IgD-negative memory B cell (primary cell): Measurements from ENCODE around the gene CEMP1. TPM values are rescaled to one million over a fixed set of nuclear protein-coding genes. Genes with fewer than 3 reads are reported as not detected.

ENCODE experiments used
- H3K27ac Mint-ChIP-seq, 3 donors: one replicate each; pipeline ENCODE4 v1.8.0; 2020 to 2022; ENCODE audit warnings: mild to moderate bottlenecking in 3 of 3, mixed read lengths in 3 of 3, moderate library complexity in 1 of 3
- H3K27me3 Mint-ChIP-seq: one replicate; pipeline ENCODE4 v1.8.0; 2021; ENCODE audit warnings: mixed read lengths
- H3K36me3 Mint-ChIP-seq: one replicate; pipeline ENCODE4 v1.8.0; 2020; ENCODE audit warnings: mild to moderate bottlenecking, mixed read lengths
- H3K4me1 Mint-ChIP-seq, 3 donors: one replicate each; pipeline ENCODE4 v1.8.0; 2020 to 2022; ENCODE audit warnings: mixed read lengths in 3 of 3, mild to moderate bottlenecking in 1 of 3
- H3K4me3 Mint-ChIP-seq, 4 donors: one replicate each; pipeline ENCODE4 v1.8.0; 2020 to 2022; ENCODE audit warnings: mild to moderate bottlenecking in 4 of 4, mixed read lengths in 4 of 4, moderate library complexity in 3 of 4
- H3K9me3 Mint-ChIP-seq, 3 donors: one replicate each; pipeline ENCODE4 v1.8.0; 2020 to 2021; ENCODE audit warnings: mixed read lengths in 3 of 3, mild to moderate bottlenecking in 1 of 3
- polyA plus RNA-seq: library from polyadenylated mRNA; unstranded; fragments of 300-500 nt; fragmentation: Illumina TruSeq; gene quantifications from one replicate; pipeline ENCODE4 v1.2.3, GENCODE V29; 2021

CEMP1 gene
- polyA plus RNA-seq, 1 donor from 2014 or later, result 6.2 TPM

DNA sequence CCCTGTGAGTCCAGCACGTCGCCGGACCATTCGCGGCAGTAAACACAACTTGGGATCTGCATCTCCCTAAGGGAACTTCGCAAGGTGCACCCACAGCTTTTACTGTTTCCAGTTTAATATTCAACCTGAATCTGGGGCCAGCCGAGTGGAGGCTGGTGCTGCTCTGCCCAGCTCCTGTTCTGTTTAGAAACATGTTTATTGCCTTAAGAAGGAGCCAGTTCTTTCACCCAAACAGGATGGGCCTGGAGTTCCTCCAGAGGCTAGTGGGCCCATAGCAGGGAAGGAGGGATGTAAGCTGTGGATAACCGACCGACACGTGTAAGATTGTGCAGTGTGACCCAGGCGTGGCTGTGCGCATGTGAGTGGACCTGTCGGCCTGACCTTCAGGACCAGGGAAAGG, 38.9 kb downstream of the CEMP1 start:
- Mint-ChIP-seq H3K4me1 (peaks cover 2 to 3% (median 3%) of the 10 kb centered on the region in 3 donors), H3K9me3 (no peaks in the 10 kb centered on the region), H3K27ac (no peak overlapping the region), H3K36me3 (peaks cover 1% of the 10 kb centered on the region), H3K4me3 (no peak overlapping the region), H3K27me3 (peaks cover under 1% of the 10 kb centered on the region)

DNA sequence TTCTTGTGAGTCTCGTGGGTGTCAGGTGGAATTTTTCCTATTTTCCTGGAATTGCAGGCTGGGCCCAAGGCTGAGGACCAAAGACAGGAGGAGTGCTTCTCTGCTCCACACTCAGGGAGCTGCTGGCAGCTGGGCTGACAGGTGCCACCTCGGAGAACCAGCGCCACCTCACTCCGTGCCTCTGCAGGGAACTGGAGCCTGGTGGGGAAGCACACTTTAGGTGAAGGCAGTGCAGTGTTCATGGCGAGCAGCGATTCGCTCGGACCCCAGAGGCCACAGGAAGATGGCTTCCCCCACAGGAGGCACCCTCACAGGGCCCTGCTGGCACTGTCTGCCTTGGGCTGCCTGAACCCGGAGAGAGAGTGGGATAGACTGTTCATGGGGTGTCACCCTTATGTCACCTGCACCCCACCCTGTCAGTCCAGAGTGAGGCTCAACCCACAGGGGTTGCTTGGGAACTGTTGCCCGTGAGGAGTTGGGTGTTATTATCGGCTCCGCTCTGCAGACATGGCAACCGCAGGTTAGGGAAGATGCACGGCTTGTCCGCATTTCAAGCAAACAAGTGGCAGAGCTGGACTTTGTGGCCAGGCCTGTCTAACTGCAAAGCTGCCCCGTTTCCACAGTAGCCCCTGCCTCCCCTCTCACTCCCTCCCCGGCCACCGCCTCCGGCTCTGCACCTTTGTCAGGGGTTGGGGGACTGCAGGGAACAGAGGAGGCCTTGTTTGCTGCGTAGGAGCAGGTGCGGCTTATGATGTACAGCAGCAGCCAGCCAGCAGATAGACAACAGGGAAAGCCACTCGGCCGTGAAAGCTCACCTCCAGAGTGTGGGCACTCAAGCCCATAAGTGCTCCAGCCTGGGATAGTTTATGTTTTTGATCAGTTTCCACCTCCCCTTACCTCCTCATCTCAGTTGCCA, 40.8 kb downstream of the CEMP1 start:
- peaks cover 5% of the 10 kb centered on the region for H3K36me3 Mint-ChIP-seq
- no peak overlapping the region for H3K4me3 Mint-ChIP-seq
- H3K4me1 Mint-ChIP-seq, result peaks cover 7 to 11% (median 11%) of the 10 kb centered on the region in 3 donors
- H3K27ac Mint-ChIP-seq, result peak overlapping the region in 1 of 3 donors; percentile 53
- H3K9me3 Mint-ChIP-seq, result no peaks in the 10 kb centered on the region
- H3K27me3 Mint-ChIP-seq, result peaks cover 2% of the 10 kb centered on the region

DNA sequence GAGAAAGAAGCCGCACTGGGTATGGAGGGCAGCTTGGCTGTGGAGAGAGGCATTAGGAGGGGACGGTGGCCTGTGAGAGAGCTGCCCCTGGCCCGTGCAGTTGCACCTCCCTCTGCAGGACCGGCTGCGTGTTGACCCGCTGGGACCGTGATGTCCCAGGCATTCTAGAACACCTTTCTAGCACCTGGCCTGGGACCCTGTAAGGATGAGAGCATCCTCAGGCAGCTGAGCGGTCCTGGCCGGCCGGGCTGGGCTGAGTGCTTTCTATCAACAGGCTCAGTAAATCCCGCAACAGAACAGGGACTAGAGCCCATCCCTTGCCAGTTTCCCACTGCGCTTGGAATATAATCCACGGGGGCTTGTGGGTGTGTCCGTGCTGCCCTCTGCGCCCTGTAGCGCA, 41.6 kb downstream of the CEMP1 start:
- Mint-ChIP-seq H3K4me3 (no peak overlapping the region), H3K9me3 (no peaks in the 10 kb centered on the region), H3K27me3 (peaks cover 2% of the 10 kb centered on the region), H3K27ac (no peak overlapping the region), H3K4me1 (peaks cover 7 to 12% (median 11%) of the 10 kb centered on the region in 3 donors), H3K36me3 (peaks cover 5% of the 10 kb centered on the region)

DNA sequence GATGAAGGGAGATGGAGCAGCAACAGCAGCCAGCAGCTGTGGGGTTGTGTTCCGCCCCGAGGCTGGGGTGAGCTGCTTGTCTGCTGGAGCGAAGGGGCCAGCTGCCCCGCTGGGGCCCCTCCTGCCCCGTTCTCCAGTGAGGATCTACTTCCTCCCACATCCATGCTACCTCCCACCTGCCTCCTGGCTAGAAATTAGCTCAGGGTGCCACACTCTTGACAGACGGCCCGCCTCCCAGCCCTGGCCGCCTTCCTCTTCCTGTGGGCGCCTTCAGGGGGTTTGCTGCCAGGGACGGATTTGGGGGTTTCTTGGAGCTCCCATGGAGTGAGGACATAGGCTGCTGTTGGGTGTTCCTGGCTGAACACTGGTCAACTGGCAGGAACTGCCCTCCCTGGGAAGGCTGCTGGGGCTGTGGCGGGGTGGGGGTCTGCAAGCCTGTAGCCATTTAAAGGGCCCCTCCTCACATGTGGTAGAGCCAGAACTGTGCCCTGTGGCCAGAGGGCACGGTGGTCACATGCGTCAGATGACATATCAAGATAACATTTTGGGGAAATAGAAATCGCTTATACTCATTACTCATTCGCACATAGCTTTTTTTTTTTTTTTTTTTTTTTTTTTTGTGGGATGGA, 43.2 kb downstream of the CEMP1 start:
- no peaks in the 10 kb centered on the region for H3K9me3 Mint-ChIP-seq
- H3K4me3 Mint-ChIP-seq, result peak overlapping the region in 1 of 4 donors; percentile 55

DNA sequence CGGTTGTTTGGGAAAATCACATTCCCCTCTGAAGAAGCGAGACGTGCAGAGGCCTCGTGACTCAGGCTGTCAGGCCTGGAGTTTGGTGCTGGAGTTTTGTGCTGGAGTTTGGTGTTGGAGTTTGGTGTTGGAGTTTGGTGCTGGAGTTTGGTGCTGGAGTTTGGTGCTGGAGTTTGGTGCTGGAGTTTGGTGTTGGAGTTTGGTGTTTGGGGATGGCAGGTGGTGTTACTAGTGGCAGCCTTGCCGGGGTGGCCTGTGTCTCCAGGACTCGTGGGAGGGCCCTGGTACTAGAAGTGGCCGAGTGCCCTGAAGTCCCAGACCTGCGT, 43.7 kb downstream of the CEMP1 start:
- Mint-ChIP-seq H3K4me1 (peaks cover 7 to 12% (median 11%) of the 10 kb centered on the region in 3 donors), H3K27me3 (peaks cover 2% of the 10 kb centered on the region), H3K27ac (peak overlapping the region; percentile 15 to 89 (median 89)), H3K36me3 (peaks cover 5% of the 10 kb centered on the region), H3K9me3 (no peaks in the 10 kb centered on the region), H3K4me3 (peak overlapping the region in 3 of 4 donors; percentile 0 to 73 (median 68))

More for the DNA sequence above, 43.2 kb downstream of the CEMP1 start:
- Mint-ChIP-seq H3K4me1 (peaks cover 7 to 12% (median 11%) of the 10 kb centered on the region in 3 donors), H3K27ac (no peak overlapping the region), H3K27me3 (peaks cover 2% of the 10 kb centered on the region), H3K36me3 (peaks cover 5% of the 10 kb centered on the region)

DNA sequence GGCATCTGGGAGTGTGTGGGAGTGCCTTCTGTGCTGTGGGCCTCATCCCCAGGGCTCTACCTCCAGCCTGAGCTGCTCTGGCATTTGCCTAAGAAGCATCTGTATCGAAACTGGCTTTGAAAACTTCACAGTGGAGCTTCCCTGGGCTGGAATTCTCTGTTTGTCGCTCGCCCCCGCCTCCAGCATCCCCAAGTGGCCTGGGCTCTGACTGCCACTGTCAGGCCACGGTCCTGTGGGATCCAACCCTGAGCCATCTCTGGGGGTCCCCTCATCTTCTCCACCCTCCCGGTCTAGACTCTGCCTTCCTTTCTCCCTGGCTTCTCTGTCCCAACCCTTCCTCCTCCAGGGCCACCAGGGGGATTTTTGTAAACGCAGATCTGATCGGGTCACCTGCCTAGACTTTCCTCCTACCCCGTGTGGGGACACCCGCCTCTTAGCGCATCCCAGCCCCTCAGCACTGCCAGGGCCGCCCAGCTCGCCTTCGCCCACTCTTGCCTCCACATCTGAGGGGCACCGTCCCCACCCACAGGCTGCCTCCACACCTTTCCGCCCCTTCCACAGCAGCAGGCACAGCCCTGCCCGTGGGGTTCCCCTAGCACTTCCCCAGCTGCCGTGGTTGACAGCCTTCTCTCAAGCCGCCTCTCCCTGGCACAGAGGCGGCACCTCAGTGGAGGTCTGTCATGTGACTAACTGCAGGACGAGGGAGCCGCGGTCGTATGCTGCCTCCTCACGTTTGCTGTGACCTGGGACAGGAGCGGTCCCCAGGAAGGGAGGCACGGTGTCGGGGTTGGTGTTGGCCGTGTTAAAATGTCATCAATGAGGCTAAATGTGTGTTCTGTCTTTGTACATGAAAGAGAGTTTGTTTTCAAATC, 44.3 kb downstream of the CEMP1 start:
- no peaks in the 10 kb centered on the region for H3K9me3 Mint-ChIP-seq
- H3K4me1 Mint-ChIP-seq, result peaks cover 7 to 12% (median 11%) of the 10 kb centered on the region in 3 donors
- H3K36me3 Mint-ChIP-seq, result peaks cover 5% of the 10 kb centered on the region
- peak overlapping the region; percentile 0 to 73 (median 70) for H3K4me3 Mint-ChIP-seq
- peak overlapping the region; percentile 15 to 89 (median 89) for H3K27ac Mint-ChIP-seq
- peaks cover 2% of the 10 kb centered on the region for H3K27me3 Mint-ChIP-seq

DNA sequence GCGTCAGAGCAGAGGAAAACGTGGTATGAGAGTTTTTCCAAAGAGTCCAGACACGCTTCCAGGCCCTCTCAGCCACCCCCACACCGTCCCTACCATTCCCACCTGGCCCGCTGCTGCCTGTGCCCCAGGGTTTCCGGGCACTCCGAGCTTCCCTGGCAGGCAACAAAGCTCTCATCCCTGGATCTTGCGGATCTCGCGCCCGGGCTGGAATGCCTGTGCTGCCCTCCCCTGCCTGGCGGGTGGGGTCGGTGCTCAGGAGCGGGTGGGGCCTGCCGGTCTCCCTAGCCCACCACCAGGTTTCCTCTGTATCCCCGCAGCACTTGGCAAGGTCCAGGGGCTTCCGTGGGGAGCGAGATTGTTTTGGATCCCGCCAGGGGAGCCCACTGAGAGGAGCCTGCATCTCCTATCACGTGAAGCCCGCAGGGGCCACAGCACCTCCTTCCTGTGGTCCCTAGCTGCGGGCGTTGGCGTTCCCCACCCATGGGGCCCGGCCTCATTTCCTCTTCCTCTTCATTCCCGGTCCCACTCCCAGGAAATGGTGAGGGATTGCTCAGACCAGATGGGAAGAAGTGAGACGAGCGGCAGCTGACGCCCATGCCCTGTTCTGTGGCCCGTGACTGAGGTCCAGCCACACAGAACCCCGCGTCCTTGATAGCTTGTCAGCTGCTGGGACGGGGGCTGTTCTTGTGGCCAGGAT, 45.2 kb downstream of the CEMP1 start:
- no peaks in the 10 kb centered on the region for H3K9me3 Mint-ChIP-seq
- peak overlapping the region in 1 of 4 donors; percentile 73 for H3K4me3 Mint-ChIP-seq
- no peak overlapping the region for H3K27ac Mint-ChIP-seq
- H3K36me3 Mint-ChIP-seq, result peaks cover 5% of the 10 kb centered on the region
- H3K4me1 Mint-ChIP-seq, result peaks cover 7 to 12% (median 11%) of the 10 kb centered on the region in 3 donors
- H3K27me3 Mint-ChIP-seq, result peaks cover 2% of the 10 kb centered on the region

DNA sequence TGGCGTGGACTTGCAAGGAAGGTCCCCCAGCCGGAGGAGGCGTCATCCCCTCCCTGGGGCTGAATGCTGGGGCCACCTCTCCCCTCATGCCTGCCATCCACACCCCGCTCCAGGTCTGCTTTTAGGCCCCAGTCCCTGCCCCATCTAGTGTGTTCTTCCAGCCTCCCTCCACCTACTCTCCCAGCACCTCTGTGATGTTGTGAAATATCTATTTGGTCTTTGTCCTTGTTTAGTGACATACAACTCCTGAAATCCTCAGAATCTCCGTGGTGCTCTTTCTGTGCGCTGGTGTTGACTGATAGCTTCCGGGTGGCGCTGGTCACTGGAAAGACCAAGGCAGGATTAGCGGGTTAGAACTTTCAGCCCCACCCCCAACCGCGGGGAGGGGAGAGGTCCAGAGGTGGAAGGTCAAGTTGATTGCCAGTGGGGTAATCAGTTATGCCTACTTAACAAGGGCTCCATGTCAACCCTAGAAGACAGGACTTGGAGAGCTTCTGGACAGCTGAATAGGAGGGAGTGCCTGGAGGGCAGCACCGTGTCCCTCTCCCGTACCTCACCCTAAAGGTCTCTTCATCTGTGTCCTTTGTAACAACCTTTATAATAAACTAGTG, 46.2 kb downstream of the CEMP1 start:
- Mint-ChIP-seq H3K4me1 (peaks cover 7 to 12% (median 11%) of the 10 kb centered on the region in 3 donors), H3K36me3 (peaks cover 5% of the 10 kb centered on the region), H3K27ac (peak overlapping the region in 1 of 3 donors; percentile 71), H3K4me3 (peak overlapping the region in 2 of 4 donors; percentile 8 to 44), H3K9me3 (no peaks in the 10 kb centered on the region), H3K27me3 (peaks cover 2% of the 10 kb centered on the region)

DNA sequence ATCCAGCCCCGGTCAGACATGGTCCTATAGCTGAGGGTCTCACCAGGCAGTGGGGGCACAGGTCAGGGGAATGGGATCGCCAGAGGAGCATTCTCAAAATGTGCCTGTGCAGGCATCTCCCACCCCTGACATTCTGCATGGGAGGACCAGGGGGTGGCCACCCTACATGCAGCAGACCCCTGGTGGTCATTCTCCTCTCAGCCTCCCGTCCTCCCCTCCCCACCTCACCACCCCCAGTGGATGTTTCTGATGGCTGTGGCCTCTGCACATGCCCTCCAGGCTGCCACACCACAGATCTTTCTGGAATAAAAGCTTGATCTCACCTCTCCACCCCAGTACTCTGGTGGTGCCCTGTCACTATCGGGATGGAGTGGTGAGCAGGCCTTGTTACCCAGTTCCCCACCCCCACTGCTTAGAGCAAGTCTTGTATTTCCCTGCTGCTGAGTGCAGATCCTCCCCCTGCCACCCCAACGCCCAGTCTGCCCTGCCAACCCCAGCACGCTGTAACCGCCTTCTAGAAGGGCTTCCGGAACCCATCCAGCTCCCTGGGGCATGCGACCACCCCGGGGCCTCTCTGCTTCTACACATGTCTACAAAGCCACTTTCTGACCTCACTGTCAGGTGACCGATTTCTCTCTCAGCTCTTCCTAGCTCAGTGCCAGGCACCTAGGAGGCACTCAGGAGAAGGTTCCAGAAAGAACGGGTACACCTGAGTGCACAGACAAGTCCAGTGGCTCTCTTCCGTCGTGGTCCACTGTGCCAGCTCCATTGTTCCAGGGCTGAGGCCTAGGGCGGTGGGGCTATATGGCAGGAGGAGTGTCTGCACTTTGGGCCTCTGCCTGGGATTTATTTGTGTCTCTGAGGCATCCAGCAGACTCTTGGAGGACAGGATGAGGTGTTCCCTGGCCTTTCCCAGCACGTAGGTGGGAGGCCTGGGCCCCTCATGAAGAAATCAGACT, 47.0 kb downstream of the CEMP1 start:
- H3K27ac Mint-ChIP-seq, result peak overlapping the region in 2 of 3 donors; percentile 7 to 71

DNA sequence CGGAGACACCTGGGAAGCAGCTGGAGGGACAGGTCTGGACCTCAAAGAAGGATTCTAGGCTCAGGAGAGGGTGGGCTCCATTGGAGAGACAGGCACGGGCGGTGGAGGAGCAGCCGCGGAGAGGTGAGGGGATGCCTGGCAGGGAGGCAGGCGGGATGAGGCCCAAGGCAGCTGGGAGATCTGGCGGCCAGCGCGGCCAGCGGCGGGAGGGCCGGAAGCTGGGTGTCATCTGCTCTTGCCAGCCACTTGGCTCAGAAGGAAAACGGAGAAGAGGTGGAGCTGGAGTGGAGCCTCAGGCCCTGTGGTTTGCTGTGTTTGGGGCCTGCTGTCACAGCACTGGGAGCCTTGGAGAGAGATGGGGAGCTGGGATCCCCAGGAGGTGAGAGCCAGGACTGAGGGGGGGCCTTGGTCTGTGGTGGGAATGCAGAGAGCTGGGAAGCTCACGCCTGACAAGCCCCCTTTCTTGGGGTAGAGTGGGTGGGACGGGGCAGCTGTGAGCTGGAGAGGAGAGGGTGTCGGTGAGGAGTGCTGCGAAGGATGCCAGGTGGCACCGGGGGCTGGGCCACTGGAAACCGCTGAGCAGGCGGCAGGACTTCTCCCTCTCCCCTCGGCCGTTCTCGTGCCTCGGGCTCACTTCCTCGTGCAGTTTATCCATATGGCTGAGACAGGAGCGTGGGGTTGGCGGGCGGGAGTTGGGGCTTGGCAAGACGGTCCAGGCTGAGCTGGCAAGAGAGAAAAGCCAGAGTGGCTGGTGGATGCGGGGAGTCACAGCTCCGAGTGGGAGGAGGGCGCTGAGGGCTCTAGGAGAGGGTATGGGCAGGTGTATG, 48.3 kb downstream of the CEMP1 start:
- peaks cover 7 to 12% (median 11%) of the 10 kb centered on the region in 3 donors for H3K4me1 Mint-ChIP-seq
- no peaks in the 10 kb centered on the region for H3K9me3 Mint-ChIP-seq
- peaks cover 2% of the 10 kb centered on the region for H3K27me3 Mint-ChIP-seq
- no peak overlapping the region for H3K4me3 Mint-ChIP-seq
- H3K27ac Mint-ChIP-seq, result peak overlapping the region in 1 of 3 donors; percentile 85
- H3K36me3 Mint-ChIP-seq, result peaks cover 5% of the 10 kb centered on the region

More for the DNA sequence above, 47.0 kb downstream of the CEMP1 start:
- H3K27me3 Mint-ChIP-seq, result peaks cover 2% of the 10 kb centered on the region
- no peaks in the 10 kb centered on the region for H3K9me3 Mint-ChIP-seq
- H3K4me3 Mint-ChIP-seq, result peak overlapping the region in 1 of 4 donors; percentile 44
- peaks cover 5% of the 10 kb centered on the region for H3K36me3 Mint-ChIP-seq
- peaks cover 7 to 12% (median 11%) of the 10 kb centered on the region in 3 donors for H3K4me1 Mint-ChIP-seq

DNA sequence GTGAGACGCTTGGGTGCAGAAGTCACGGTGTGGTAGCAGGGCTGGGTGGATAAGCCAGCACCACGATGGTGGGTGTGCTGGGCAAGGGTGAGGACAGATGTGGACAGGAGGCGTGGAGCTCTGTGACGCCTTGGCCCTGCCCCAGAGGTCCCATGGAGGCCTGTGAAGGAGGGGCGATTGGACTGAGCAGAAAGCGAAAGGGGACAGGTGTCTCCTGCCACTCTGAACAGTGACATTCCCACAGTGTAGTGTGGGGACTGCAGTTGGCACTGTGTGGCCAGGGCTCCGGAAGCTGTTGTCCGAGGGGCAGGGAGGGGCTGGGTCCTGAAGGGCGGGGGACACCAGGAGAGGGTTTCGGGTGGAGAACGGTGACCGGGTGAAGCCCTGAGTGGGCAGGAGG, 49.0 kb downstream of the CEMP1 start:
- peak overlapping the region in 1 of 3 donors; percentile 85 for H3K27ac Mint-ChIP-seq

DNA sequence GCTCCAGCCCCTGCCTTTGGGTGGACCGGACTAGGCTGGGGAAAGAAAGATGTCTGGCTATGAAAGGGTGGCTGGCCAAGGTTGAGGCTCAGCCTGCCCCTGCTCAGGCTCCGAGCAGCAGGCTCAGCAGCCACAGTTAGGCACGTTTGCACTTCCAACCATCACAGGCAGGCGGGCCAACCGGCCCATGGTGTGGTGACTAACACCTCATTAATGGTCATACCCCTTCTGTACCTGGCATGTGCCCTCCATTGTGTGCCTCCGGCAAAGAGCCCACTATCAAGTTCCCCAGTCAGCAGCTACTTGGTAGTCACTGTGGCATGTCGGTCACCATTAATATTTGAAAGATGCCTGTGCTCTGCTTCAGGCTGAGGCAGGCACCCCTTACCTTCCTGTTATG, 49.5 kb downstream of the CEMP1 start:
- Mint-ChIP-seq H3K36me3 (no peaks in the 10 kb centered on the region), H3K4me1 (peaks cover 4 to 6% (median 5%) of the 10 kb centered on the region in 3 donors), H3K9me3 (no peaks in the 10 kb centered on the region), H3K27ac (no peak overlapping the region), H3K4me3 (no peak overlapping the region), H3K27me3 (no peaks in the 10 kb centered on the region)

More for the DNA sequence above, 49.0 kb downstream of the CEMP1 start:
- H3K27me3 Mint-ChIP-seq, result peaks cover under 1% of the 10 kb centered on the region
- H3K4me1 Mint-ChIP-seq, result peaks cover 4 to 9% (median 7%) of the 10 kb centered on the region in 3 donors
- no peak overlapping the region for H3K4me3 Mint-ChIP-seq
- H3K36me3 Mint-ChIP-seq, result peaks cover 3% of the 10 kb centered on the region
- H3K9me3 Mint-ChIP-seq, result no peaks in the 10 kb centered on the region
